ENCODE data around the gene C12orf75. TPM values are rescaled to one million over a fixed set of nuclear protein-coding genes. Genes with fewer than 3 reads are reported as not detected.

The C12orf75 gene
- total RNA-seq, 4 donors from 2014 or later: 1.9 to 5.8 (median 4.3) TPM

GRCh38 chr12:105334582-105334981 lies 4.1 kb downstream of the C12orf75 start:
- no peak for TF ChIP-seq POLR2A (IDR thresholded peaks at IDR 0.05)
- TF ChIP-seq CTCF (IDR thresholded peaks at IDR 0.05): no peak
- intact Hi-C loops (cut with DNase I): no loop called here
- peaks cover 4 to 10% of the 10 kb centered on the region in 2 donors for H3K4me1 ChIP-seq
- no peaks in the 10 kb centered on the region for H3K27me3 ChIP-seq
- WGBS, 2 donors: 87 to 88% methylated on average over 4 of the region's 4 CpGs
- no peaks in the 10 kb centered on the region for H3K36me3 ChIP-seq
- no peak for DNase-seq
- no peaks in the 10 kb centered on the region for H3K9me3 ChIP-seq
- H3K4me3 ChIP-seq (replicated peaks in 1 of 3): no peak overlapping the region
- H3K27ac ChIP-seq: no peak overlapping the region

GRCh38 chr12:105335856-105336255 lies 5.4 kb downstream of the C12orf75 start:
- no peaks in the 10 kb centered on the region for H3K27me3 ChIP-seq
- H3K4me3 ChIP-seq (replicated peaks in 1 of 3): no peak overlapping the region
- H3K4me1 ChIP-seq: peaks cover 0 to 5% of the 10 kb centered on the region in 2 donors
- no peak overlapping the region for H3K27ac ChIP-seq
- H3K36me3 ChIP-seq: no peaks in the 10 kb centered on the region
- DNase-seq: no peak
- no peak for TF ChIP-seq POLR2A (IDR thresholded peaks at IDR 0.05)
- no peak for TF ChIP-seq CTCF (IDR thresholded peaks at IDR 0.05)
- 91 to 92% methylated on average over 5 of the region's 5 CpGs for WGBS, 2 donors
- intact Hi-C loops (cut with DNase I): no loop called here
- H3K9me3 ChIP-seq: no peaks in the 10 kb centered on the region

- Histone ChIP-seq H3K9me3 (no peaks in the 10 kb centered on the region), H3K4me1 (no peaks in the 10 kb centered on the region), H3K36me3 (no peaks in the 10 kb centered on the region), H3K4me3 (replicated peaks in 1 of 3) (no peak overlapping the region), H3K27me3 (no peaks in the 10 kb centered on the region), H3K27ac (no peak overlapping the region)
- 91 to 97% methylated on average over 7 of the region's 7 CpGs for WGBS, 2 donors
- DNase-seq: no peak
- TF ChIP-seq POLR2A (IDR thresholded peaks at IDR 0.05) (no peak), CTCF (IDR thresholded peaks at IDR 0.05) (no peak)
- intact Hi-C loops (cut with DNase I): no loop called here
Measured at GRCh38 chr12:105336411-105336810, 5.9 kb downstream of the C12orf75 start.

GRCh38 chr12:105337391-105337790 lies 6.9 kb downstream of the C12orf75 start:
- intact Hi-C loops (cut with DNase I): no loop called here
- H3K27ac ChIP-seq: no peak overlapping the region

GRCh38 chr12:105338966-105339365 lies 8.5 kb downstream of the C12orf75 start:
- H3K4me1 ChIP-seq: no peaks in the 10 kb centered on the region
- intact Hi-C loops (cut with DNase I): no loop called here
- no peaks in the 10 kb centered on the region for H3K36me3 ChIP-seq
- H3K27ac ChIP-seq: no peak overlapping the region
- no peak for TF ChIP-seq CTCF (IDR thresholded peaks at IDR 0.05)
- no peak for TF ChIP-seq POLR2A (IDR thresholded peaks at IDR 0.05)
- H3K4me3 ChIP-seq (replicated peaks in 1 of 3): no peak overlapping the region
- no peak for DNase-seq
- no peaks in the 10 kb centered on the region for H3K27me3 ChIP-seq
- WGBS, 2 donors: 75 to 76% methylated on average over 1 of the region's 1 CpG
- H3K9me3 ChIP-seq: no peaks in the 10 kb centered on the region

More at GRCh38 chr12:105337391-105337790, 6.9 kb downstream of the C12orf75 start:
- Histone ChIP-seq H3K9me3 (no peaks in the 10 kb centered on the region), H3K36me3 (no peaks in the 10 kb centered on the region), H3K4me3 (replicated peaks in 1 of 3) (no peak overlapping the region), H3K4me1 (no peaks in the 10 kb centered on the region), H3K27me3 (no peaks in the 10 kb centered on the region)
- no peak for DNase-seq
- no peak for TF ChIP-seq CTCF (IDR thresholded peaks at IDR 0.05)
- no peak for TF ChIP-seq POLR2A (IDR thresholded peaks at IDR 0.05)
- 95 to 97% methylated on average over 3 of the region's 3 CpGs for WGBS, 2 donors

All from thyroid gland (tissue), 4 donors.